HepG2 (cell line): ENCODE data around the gene PALM3. TPM values are rescaled to one million over a fixed set of nuclear protein-coding genes. Genes with fewer than 3 reads are reported as not detected.
A peak's percentile ranks its signal among the peaks of the same experiment; 100 is the strongest.

Experiments
- CREBL2 ChIP-seq: sonication (generic); formaldehyde crosslinking; IDR thresholded peaks from 2 replicates; pipeline ENCODE4 v1.8.1; 2023; ENCODE audit warnings: missing genetic modification reagents, mild to moderate bottlenecking, borderline replicate concordance
- HMGXB4 ChIP-seq, 2 experiments: sonication (generic) in 1 of 2; formaldehyde crosslinking in 1 of 2; IDR thresholded peaks; 2 replicates each; pipeline versions ENCODE4 v1.4.0 to v1.6.1; 2018 to 2020; ENCODE audit warnings: missing genetic modification reagents in 2 of 2, borderline replicate concordance in 1 of 2, low read depth in 1 of 2, mild to moderate bottlenecking in 1 of 2, missing biosample characterization in 1 of 2
- MBNL3 ChIP-seq: fragments of 250-450 bp; sonication (Bioruptor Pico); conservative IDR thresholded peaks from 2 replicates; pipeline ENCODE4 v1.8.0; 2022; ENCODE audit warnings: mild to moderate bottlenecking, inconsistent platforms
- POLR2A ChIP-seq, 2 experiments: IDR thresholded peaks; 2 replicates each; pipeline ENCODE4 v1.6.1; 2011; ENCODE audit warnings: low read depth in 2 of 2, low read length in 2 of 2, mild to moderate bottlenecking in 1 of 2, moderate library complexity in 1 of 2; ENCODE audit not compliant: insufficient read depth in 1 of 2
- POLR2G ChIP-seq: fragments of 200-400 bp; formaldehyde crosslinking; IDR thresholded peaks from 2 replicates; pipeline ENCODE4 v1.6.1; 2018; ENCODE audit warnings: mild to moderate bottlenecking, low read depth, low read length, moderate library complexity
- PRMT3 ChIP-seq: sonication (generic); formaldehyde crosslinking; IDR thresholded peaks from 2 replicates; pipeline ENCODE4 v1.8.1; 2022; ENCODE audit warnings: low read depth, mild to moderate bottlenecking, moderate library complexity, missing genetic modification reagents, borderline replicate concordance
- SIN3B ChIP-seq: fragments of 150-350 bp; IDR thresholded peaks from 2 replicates; pipeline ENCODE4 v1.6.1; 2014; ENCODE audit warnings: low read length
- SRSF9 ChIP-seq: fragments of 200-400 bp; formaldehyde crosslinking; IDR thresholded peaks from 2 replicates; pipeline ENCODE4 v1.6.1; 2018; ENCODE audit warnings: borderline replicate concordance, mild to moderate bottlenecking, low read depth, low read length; ENCODE audit not compliant: insufficient read depth, poor library complexity, severe bottlenecking
- STAT6 ChIP-seq: sonication (generic); formaldehyde crosslinking; IDR thresholded peaks from 2 replicates; pipeline ENCODE4 v1.4.0; 2020; ENCODE audit warnings: missing genetic modification reagents, mild to moderate bottlenecking, borderline replicate concordance
- TCF12 ChIP-seq, 2 experiments: fragments of 450-650 bp in 1 of 2; sonication (generic) in 1 of 2; formaldehyde crosslinking in 1 of 2; IDR thresholded peaks; 2 replicates each; pipeline versions ENCODE4 v1.6.1 to v1.8.0; 2017 to 2022; ENCODE audit warnings: antibody characterized with exemption in 1 of 2, mild to moderate bottlenecking in 1 of 2, missing genetic modification reagents in 1 of 2, moderate library complexity in 1 of 2
- TEAD3 ChIP-seq: optimal IDR thresholded peaks from 2 replicates; pipeline ENCODE3; 2016; ENCODE audit warnings: borderline replicate concordance
- ZBTB20 ChIP-seq: sonication (generic); formaldehyde crosslinking; IDR thresholded peaks from 2 replicates; pipeline ENCODE4 v1.8.1; 2023; ENCODE audit warnings: missing genetic modification reagents, low read depth, mild to moderate bottlenecking, borderline replicate concordance
- ZBTB3 ChIP-seq: sonication (generic); formaldehyde crosslinking; IDR thresholded peaks from 2 replicates; pipeline ENCODE4 v1.4.0; 2020; ENCODE audit warnings: low read depth, mild to moderate bottlenecking, moderate library complexity, missing genetic modification reagents, borderline replicate concordance
- ZFP1 ChIP-seq: IDR thresholded peaks from 2 replicates; pipeline ENCODE4 v1.6.1; 2016
- ZNF230 ChIP-seq: sonication (generic); formaldehyde crosslinking; IDR thresholded peaks from 2 replicates; pipeline ENCODE4 v1.4.0; 2020; ENCODE audit warnings: mild to moderate bottlenecking, missing genetic modification reagents
- ZNF34 ChIP-seq: sonication (generic); formaldehyde crosslinking; IDR thresholded peaks from 2 replicates; pipeline ENCODE4 v1.4.0; 2020; ENCODE audit warnings: mild to moderate bottlenecking, missing genetic modification reagents, borderline replicate concordance
- ZNF576 ChIP-seq: sonication (generic); formaldehyde crosslinking; IDR thresholded peaks from 2 replicates; pipeline ENCODE4 v1.4.0; 2020; ENCODE audit warnings: mild to moderate bottlenecking, missing genetic modification reagents
- ZNF597 ChIP-seq: sonication (generic); formaldehyde crosslinking; IDR thresholded peaks from 2 replicates; pipeline ENCODE4 v1.5.0; 2020; ENCODE audit warnings: missing genetic modification reagents
- ZNF652 ChIP-seq: IDR thresholded peaks from 2 replicates; pipeline ENCODE4 v1.6.1; 2016; ENCODE audit warnings: low read depth, borderline replicate concordance
- ZNF761 ChIP-seq: sonication (generic); formaldehyde crosslinking; conservative IDR thresholded peaks from 2 replicates; pipeline ENCODE4 v1.4.0; 2020; ENCODE audit warnings: mild to moderate bottlenecking, missing genetic modification reagents
- polyA plus RNA-seq, 8 experiments: library from polyadenylated mRNA; depleted of rRNA in 3 of 8; stranded (reverse) in 7 of 8; unstranded in 1 of 8; fragments of >200 nt; fragmentation: Illumina TruSeq in 4 of 8; extraction: Trizol in 4 of 8; gene quantifications; 2 replicates each; pipeline versions ENCODE4 v1.2.1 to v1.2.3, GENCODE V29; 2011 to 2016; ENCODE audit warnings: low read depth in 4 of 8, missing spikeins in 1 of 8, mixed read lengths in 1 of 8; ENCODE audit not compliant: insufficient read depth in 1 of 8
- total RNA-seq, 5 experiments: library from RNA; depleted of rRNA; stranded (reverse); fragments of >200 nt; fragmentation: Illumina TruSeq; extraction: Trizol; gene quantifications; 2 replicates each; pipeline ENCODE4 v1.2.3, GENCODE V29; 2016; ENCODE audit warnings: low read depth in 1 of 5

Gene PALM3
- total and polyA plus RNA-seq, 2 of the 13 experiments (the other 11 are each of a cell fraction or from before 2014, with no cell fraction given): 0.79 to 2.4 TPM

- TF ChIP-seq STAT6 (CRISPR knock-in tag): no peak; the same call in 1 of the 2 replicates
- TF ChIP-seq ZNF230: peak; percentile 87; the same call in 1 of the 2 replicates
- TF ChIP-seq CREBL2 (CRISPR knock-in tag): peak; percentile 84; the same call in 1 of the 2 replicates
- peak; percentile 54; the same call in 1 of the 2 replicates for TF ChIP-seq ZBTB20 (CRISPR knock-in tag)
- peak; percentile 30 to 34; a peak in 1 of 4 replicates for TF ChIP-seq POLR2A (IDR thresholded peaks at IDR 0.05; ENCODE audit: insufficient read depth in 1 of 2, low read depth in 2 of 2, low read length in 2 of 2)
- TF ChIP-seq HMGXB4 (CRISPR knock-in tag; IDR thresholded peaks at IDR 0.05; ENCODE audit: borderline replicate concordance in 1 of 2, low read depth in 1 of 2): peak; percentile 62 to 93
- TF ChIP-seq TEAD3 (CRISPR knock-in tag): no peak
- peak; percentile 48; the same call in 1 of the 2 replicates for TF ChIP-seq POLR2G
- TF ChIP-seq SIN3B: no peak
- TF ChIP-seq ZNF576 (CRISPR knock-in tag): no peak
- no peak for TF ChIP-seq MBNL3 (CRISPR knock-in tag)
- 0 out of 2 replicates have a peak, but pooled peaks have one; percentile 69 for TF ChIP-seq ZNF34 (CRISPR knock-in tag)
- TF ChIP-seq TCF12 (IDR thresholded peaks at IDR 0.05): no peak
- no peak for TF ChIP-seq TCF12 (CRISPR knock-in tag; IDR thresholded peaks at IDR 0.05)
- TF ChIP-seq ZNF597 (CRISPR knock-in tag): no peak
- no peak for TF ChIP-seq ZFP1
- TF ChIP-seq SRSF9: no peak
- TF ChIP-seq ZNF761 (CRISPR knock-in tag): peak; percentile 66; the same call in 1 of the 2 replicates
- TF ChIP-seq PRMT3 (CRISPR knock-in tag): 0 out of 2 replicates have a peak, but pooled peaks have one; percentile 59
- no peak for TF ChIP-seq ZBTB3
- no peak for TF ChIP-seq ZNF652 (CRISPR knock-in tag)
These were observed 30.0 kb downstream of the PALM3 start, which contains the start of gene IL27RA (continued) for GRCh38 chr19:14031719-14032480.
